Testis (tissue), 3 donors: ENCODE measurements around the gene EFCAB8. TPM values are rescaled to one million over a fixed set of nuclear protein-coding genes. Genes with fewer than 3 reads are reported as not detected.

ENCODE experiments used
- DNase-seq: peaks from one replicate; pipeline ENCODE4 v3.0.0-alpha.2; 2019
- H3K27ac ChIP-seq, 2 donors: fragments of 200-600 bp; sonication (generic); one replicate each; pipeline ENCODE4 v1.5.1; 2019
- H3K27me3 ChIP-seq: fragments of 200-600 bp; sonication (generic); one replicate; pipeline ENCODE4 v1.5.1; 2019
- H3K36me3 ChIP-seq: fragments of 200-600 bp; sonication (generic); one replicate; pipeline ENCODE4 v1.5.1; 2017; ENCODE audit warnings: low read depth; ENCODE audit errors: missing control alignments
- H3K4me1 ChIP-seq: fragments of 200-600 bp; sonication (generic); one replicate; pipeline ENCODE4 v1.5.1; 2019
- H3K4me3 ChIP-seq, 2 donors: fragments of 200-600 bp; sonication (generic); one replicate each; pipeline ENCODE4 v1.5.1; 2017 to 2019
- H3K9me3 ChIP-seq: fragments of 200-600 bp; sonication (generic); one replicate; pipeline ENCODE4 v1.5.1; 2017
- POLR2A ChIP-seq: fragments of 450-650 bp; IDR thresholded peaks from one replicate; pipeline ENCODE4 v1.6.1; 2017; ENCODE audit warnings: antibody characterized with exemption, mild to moderate bottlenecking, moderate library complexity
- WGBS, 2 donors: methylation state at CpG; one replicate each; pipeline ENCODE4 v1.1.5; 2018; 5-methylcytosine and 5-hydroxymethylcytosine counted together
- intact Hi-C: fragments of 100-400 bp; cut with DNase I; formaldehyde crosslinking; loops from one replicate; pipeline ENCODE4 v1.15.1; 2023; ENCODE audit warnings: low total_unique reads
- polyA plus RNA-seq: library from polyadenylated mRNA; stranded (reverse); fragments of 350-450 nt; fragmentation: Illumina TruSeq; extraction: RNeasy Lipid Tissue Mini Kit (QIAGEN cat#74804); gene quantifications from one replicate; pipeline ENCODE4 v1.2.3, GENCODE V29; 2014; ENCODE audit warnings: low read depth, low replicate concordance; ENCODE audit not compliant: insufficient read depth
- total RNA-seq, 2 donors: library from RNA; depleted of rRNA; stranded (reverse); fragments of >200 nt; gene quantifications; one replicate each; pipeline ENCODE4 v1.2.3, GENCODE V29; 2016
- TF ChIP-seq, protein P1 (sequence below), 3 experiments: fragments of 450-650 bp in 2 of 3; fragments of 200-600 bp in 1 of 3; sonication (generic) in 1 of 3; IDR thresholded peaks; one replicate each; pipeline ENCODE4 v1.5.1; 2016 to 2019; ENCODE audit warnings: antibody characterized with exemption in 3 of 3, mild to moderate bottlenecking in 2 of 3, moderate library complexity in 1 of 3

The EFCAB8 gene
- total and polyA plus RNA-seq, 3 donors from 2014 or later, result 4.9 to 9.5 (median 6.3) TPM

DNA sequence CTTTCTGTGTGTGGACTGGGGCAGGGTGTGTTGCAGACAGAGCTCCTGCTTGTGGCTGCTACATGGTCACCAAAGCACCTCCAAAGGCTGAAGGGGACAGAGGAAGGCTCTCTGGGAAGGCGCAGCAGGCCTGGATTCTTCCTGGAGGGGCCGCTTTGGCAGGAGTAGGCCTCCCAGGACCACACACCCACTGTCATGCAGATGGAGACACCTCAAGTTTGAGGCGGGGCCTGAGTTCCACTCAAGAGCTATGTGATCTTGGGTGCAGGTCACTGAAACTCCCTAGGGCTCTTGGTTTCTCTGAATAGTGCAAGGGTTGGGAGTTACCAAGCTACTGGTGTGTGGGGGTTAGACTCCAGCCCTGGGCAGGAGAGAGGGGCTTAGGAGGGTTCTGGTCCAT is 27.9 kb downstream of the EFCAB8 start:
- 94% methylated on average over 2 of the region's 3 CpGs; no CpG with 5 or more reads in 1 of the 2 donors for WGBS, 2 donors
- no peak for DNase-seq
- intact Hi-C loops, result no loop called here
- no peaks in the 10 kb centered on the region for H3K4me1 ChIP-seq
- no peak overlapping the region for H3K27ac ChIP-seq
- H3K36me3 ChIP-seq, result no peaks in the 10 kb centered on the region
- H3K9me3 ChIP-seq, result no peaks in the 10 kb centered on the region
- TF ChIP-seq, protein P1, sequence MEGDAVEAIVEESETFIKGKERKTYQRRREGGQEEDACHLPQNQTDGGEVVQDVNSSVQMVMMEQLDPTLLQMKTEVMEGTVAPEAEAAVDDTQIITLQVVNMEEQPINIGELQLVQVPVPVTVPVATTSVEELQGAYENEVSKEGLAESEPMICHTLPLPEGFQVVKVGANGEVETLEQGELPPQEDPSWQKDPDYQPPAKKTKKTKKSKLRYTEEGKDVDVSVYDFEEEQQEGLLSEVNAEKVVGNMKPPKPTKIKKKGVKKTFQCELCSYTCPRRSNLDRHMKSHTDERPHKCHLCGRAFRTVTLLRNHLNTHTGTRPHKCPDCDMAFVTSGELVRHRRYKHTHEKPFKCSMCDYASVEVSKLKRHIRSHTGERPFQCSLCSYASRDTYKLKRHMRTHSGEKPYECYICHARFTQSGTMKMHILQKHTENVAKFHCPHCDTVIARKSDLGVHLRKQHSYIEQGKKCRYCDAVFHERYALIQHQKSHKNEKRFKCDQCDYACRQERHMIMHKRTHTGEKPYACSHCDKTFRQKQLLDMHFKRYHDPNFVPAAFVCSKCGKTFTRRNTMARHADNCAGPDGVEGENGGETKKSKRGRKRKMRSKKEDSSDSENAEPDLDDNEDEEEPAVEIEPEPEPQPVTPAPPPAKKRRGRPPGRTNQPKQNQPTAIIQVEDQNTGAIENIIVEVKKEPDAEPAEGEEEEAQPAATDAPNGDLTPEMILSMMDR (IDR thresholded peaks at IDR 0.05), result no peak
- no peak for TF ChIP-seq POLR2A
- no peak overlapping the region for H3K4me3 ChIP-seq
- no peaks in the 10 kb centered on the region for H3K27me3 ChIP-seq

DNA sequence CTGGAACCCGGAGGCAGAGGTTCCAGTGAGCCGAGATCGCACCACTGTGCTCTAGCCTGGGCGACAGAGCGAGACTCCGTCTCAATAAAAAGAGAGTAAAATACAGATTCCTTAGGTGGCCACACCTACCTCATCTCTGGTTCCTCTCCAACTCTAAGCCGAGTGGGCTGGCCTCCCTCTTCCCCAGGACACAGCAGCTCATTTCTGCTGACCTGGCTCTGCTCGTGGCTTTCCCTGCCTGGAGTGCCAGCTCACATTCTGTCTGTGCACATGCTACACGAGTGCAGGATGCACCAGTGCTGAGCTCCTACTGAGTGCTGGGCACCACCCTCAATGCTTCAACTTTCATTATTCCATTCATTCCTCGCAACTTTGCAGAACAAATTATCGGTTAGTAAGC is 28.8 kb downstream of the EFCAB8 start:
- WGBS, 2 donors, result 80 to 85% methylated on average over 11 of the region's 11 CpGs
- intact Hi-C loops, result no loop called here

GRCh38 chr20:32888636-32889035 is 29.9 kb downstream of the EFCAB8 start:
- intact Hi-C loops, result no loop called here
- H3K36me3 ChIP-seq, result no peaks in the 10 kb centered on the region
- H3K27ac ChIP-seq, result no peak overlapping the region
- H3K27me3 ChIP-seq, result no peaks in the 10 kb centered on the region
- no peak overlapping the region for H3K4me3 ChIP-seq
- DNase-seq, result peak; percentile 39
- no peaks in the 10 kb centered on the region for H3K4me1 ChIP-seq
- no peaks in the 10 kb centered on the region for H3K9me3 ChIP-seq
- TF ChIP-seq, protein P1 (IDR thresholded peaks at IDR 0.05), result no peak
- no peak for TF ChIP-seq POLR2A
- WGBS, 2 donors, result 83 to 84% methylated on average over 3 to 5 of the region's 5 CpGs

More for the DNA sequence above, 28.8 kb downstream of the EFCAB8 start:
- Histone ChIP-seq H3K4me1 (no peaks in the 10 kb centered on the region), H3K4me3 (no peak overlapping the region), H3K27me3 (no peaks in the 10 kb centered on the region), H3K27ac (no peak overlapping the region), H3K36me3 (no peaks in the 10 kb centered on the region), H3K9me3 (no peaks in the 10 kb centered on the region)
- no peak for TF ChIP-seq POLR2A
- TF ChIP-seq, protein P1 (IDR thresholded peaks at IDR 0.05), result no peak
- no peak for DNase-seq

- Histone ChIP-seq H3K4me1 (no peaks in the 10 kb centered on the region), H3K9me3 (no peaks in the 10 kb centered on the region), H3K4me3 (no peak overlapping the region), H3K27me3 (no peaks in the 10 kb centered on the region), H3K27ac (no peak overlapping the region), H3K36me3 (no peaks in the 10 kb centered on the region)
- TF ChIP-seq, protein P1 (IDR thresholded peaks at IDR 0.05), result no peak
- TF ChIP-seq POLR2A, result no peak
- no peak for DNase-seq
- intact Hi-C loops, result no loop called here
- 74 to 87% methylated on average over 5 of the region's 5 CpGs for WGBS, 2 donors
These were observed 30.6 kb downstream of the EFCAB8 start for GRCh38 chr20:32889281-32889680.

DNA sequence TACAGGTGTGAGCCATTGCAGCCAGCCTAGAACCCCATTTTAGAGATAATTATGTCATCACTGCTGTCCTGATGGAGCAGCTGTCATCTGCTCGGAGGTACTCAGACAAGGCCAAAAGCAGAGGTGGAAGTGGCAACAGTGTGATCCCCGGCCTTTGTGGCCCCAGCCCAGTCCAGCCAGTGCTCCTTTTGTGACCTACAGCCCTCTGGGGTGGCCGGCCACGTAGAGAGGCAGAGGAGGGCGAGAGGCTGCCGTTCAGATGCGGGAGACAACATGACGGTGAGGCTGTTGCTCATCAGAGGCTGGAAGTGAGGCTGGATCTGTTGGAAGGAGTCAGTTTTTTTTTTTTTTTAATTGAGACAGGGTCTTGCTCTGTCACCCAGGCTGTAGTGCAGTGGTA is 32.8 kb downstream of the EFCAB8 start:
- intact Hi-C loops, result no loop called here

More for the DNA sequence above, 32.8 kb downstream of the EFCAB8 start:
- H3K4me3 ChIP-seq, result no peak overlapping the region
- H3K9me3 ChIP-seq, result no peaks in the 10 kb centered on the region
- no peak overlapping the region for H3K27ac ChIP-seq
- TF ChIP-seq POLR2A, result no peak
- TF ChIP-seq, protein P1 (IDR thresholded peaks at IDR 0.05), result no peak
- no peak for DNase-seq
- WGBS, 2 donors, result 93% methylated on average over 6 to 8 of the region's 8 CpGs
- no peaks in the 10 kb centered on the region for H3K36me3 ChIP-seq
- H3K4me1 ChIP-seq, result no peaks in the 10 kb centered on the region
- H3K27me3 ChIP-seq, result no peaks in the 10 kb centered on the region
